Naive thymus-derived CD8-positive, alpha-beta T cell (primary cell): ENCODE results near the gene ZFP62. TPM values are rescaled to one million over a fixed set of nuclear protein-coding genes. Genes with fewer than 3 reads are reported as not detected.

Source experiments
- ATAC-seq, 2 donors: fragments of 150-1000 bp; cut with Tn5 transposase in 1 of 2; sonication (Bioruptor Pico), chemical (Tn5 transposase) in 1 of 2; 1 replicate in 1 of 2; 2 replicates in 1 of 2; pipeline ENCODE4 v1.10.0; 2021; ENCODE audit warnings: mild to moderate bottlenecking in 2 of 2, moderate library complexity in 2 of 2
- POLR2A ChIA-PET: fragments of 350-600 bp; sonication (Branson Sonifier 250); formaldehyde crosslinking; loops from one replicate; lab custom pipeline; 2021; ENCODE audit warnings: antibody characterized with exemption; lab: Charles Lee
- DNase-seq, 10 donors: peaks; one replicate each; pipeline versions ENCODE4 v3.0.0 to v3.0.0-alpha.2; 2020 to 2022
- H3K27ac Mint-ChIP-seq, 10 donors: one replicate each; pipeline ENCODE4 v1.8.0; 2020 to 2022; ENCODE audit warnings: mild to moderate bottlenecking in 10 of 10, mixed read lengths in 10 of 10, moderate library complexity in 4 of 10, inconsistent platforms in 1 of 10
- H3K27me3 Mint-ChIP-seq, 5 donors: one replicate each; pipeline ENCODE4 v1.8.0; 2021 to 2022; ENCODE audit warnings: mixed read lengths in 5 of 5
- H3K36me3 Mint-ChIP-seq, 3 donors: one replicate each; pipeline ENCODE4 v1.8.0; 2020 to 2022; ENCODE audit warnings: mixed read lengths in 3 of 3, mild to moderate bottlenecking in 2 of 3, inconsistent platforms in 1 of 3
- H3K4me1 Mint-ChIP-seq, 4 donors: one replicate each; pipeline ENCODE4 v1.8.0; 2021 to 2022; ENCODE audit warnings: mixed read lengths in 4 of 4
- H3K4me3 Mint-ChIP-seq, 10 donors: one replicate each; pipeline ENCODE4 v1.8.0; 2020 to 2022; ENCODE audit warnings: mild to moderate bottlenecking in 10 of 10, mixed read lengths in 10 of 10, moderate library complexity in 6 of 10, inconsistent platforms in 1 of 10
- H3K9me3 Mint-ChIP-seq, 9 donors: one replicate each; pipeline ENCODE4 v1.8.0; 2020 to 2022; ENCODE audit warnings: mixed read lengths in 9 of 9, mild to moderate bottlenecking in 3 of 9, inconsistent platforms in 1 of 9, moderate library complexity in 1 of 9
- polyA plus RNA-seq, 3 donors: library from polyadenylated mRNA; unstranded; fragments of 300-500 nt; fragmentation: Illumina TruSeq; gene quantifications; one replicate each; pipeline ENCODE4 v1.2.3, GENCODE V29; 2021
- total RNA-seq, 8 experiments: library from RNA in 2 of 8; stranded (reverse) in 2 of 8; gene quantifications; one replicate each; pipeline ENCODE4 v1.2.3 and lab custom pipeline; 2021 to 2026

ZFP62 gene
- total and polyA plus RNA-seq, 5 experiments from 2014 or later: 20.0 to 74.4 (median 26.0) TPM

GRCh38 chr5:180807046-180807445 lies 54.0 kb downstream of the ZFP62 start:
- DNase-seq (no peak), ATAC-seq (no peak)
- H3K27me3 Mint-ChIP-seq: no peaks in the 10 kb centered on the region
- no peaks in the 10 kb centered on the region for H3K9me3 Mint-ChIP-seq
- H3K36me3 Mint-ChIP-seq: no peaks in the 10 kb centered on the region
- peak overlapping the region; percentile 83 to 99 (median 92) for H3K4me3 Mint-ChIP-seq
- H3K27ac Mint-ChIP-seq: peak overlapping the region; percentile 93 to 100 (median 99)
- POLR2A ChIA-PET: interaction anchor here (1.0 to 21.8 kb wide), 5 partner anchors 7 to 453 kb away, joined by 4 to 642 read pairs (median 22); partner anchors contain the start of genes TRIM52 and ZFP62
- peaks cover 45 to 79% (median 69%) of the 10 kb centered on the region in 4 donors for H3K4me1 Mint-ChIP-seq

DNA sequence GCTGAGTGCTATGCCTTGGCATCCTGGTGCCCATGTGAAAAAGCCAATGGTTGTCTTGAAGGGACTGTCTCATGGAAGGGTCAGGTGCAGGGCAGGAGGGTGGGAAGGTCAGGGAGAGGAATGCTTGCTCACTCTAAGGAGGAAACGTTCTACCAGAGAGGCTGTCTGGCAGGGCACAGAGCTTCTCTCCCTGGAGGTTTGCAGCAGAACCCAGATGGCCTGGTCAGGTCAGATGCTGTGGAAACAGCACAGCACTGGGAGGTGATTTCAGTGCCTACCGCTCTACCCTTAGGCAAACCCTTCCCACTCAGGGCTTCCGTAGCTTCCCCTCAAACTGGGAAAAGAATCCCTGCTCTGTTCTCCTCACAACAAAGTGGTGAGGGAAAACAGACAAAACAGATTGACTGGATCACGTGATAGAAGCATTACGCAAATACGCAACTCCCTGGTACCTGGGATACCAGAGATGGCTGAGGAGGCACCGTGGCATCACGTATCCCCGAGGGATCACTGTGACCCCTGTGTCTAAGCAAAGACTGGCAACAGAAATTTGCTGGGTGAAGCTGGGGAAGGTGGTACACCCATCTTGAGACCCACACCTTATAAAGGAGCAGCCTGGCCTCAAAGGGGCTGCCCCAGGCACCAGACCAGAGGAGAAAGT lies 54.6 kb downstream of the ZFP62 start:
- H3K36me3 Mint-ChIP-seq: peaks cover 0 to under 1% (median 0%) of the 10 kb centered on the region in 3 donors
- ATAC-seq (no peak), DNase-seq (no peak)
- peak overlapping the region; percentile 93 to 100 (median 99) for H3K27ac Mint-ChIP-seq
- H3K9me3 Mint-ChIP-seq: no peaks in the 10 kb centered on the region
- no peaks in the 10 kb centered on the region for H3K27me3 Mint-ChIP-seq
- POLR2A ChIA-PET: interaction anchor here (0.8 to 21.8 kb wide), 6 partner anchors 8 to 1183 kb away, joined by 3 to 642 read pairs (median 14); partner anchors contain the start of genes HNRNPH1, RACK1 and ZFP62
- H3K4me3 Mint-ChIP-seq: peak overlapping the region; percentile 83 to 99 (median 92)
- H3K4me1 Mint-ChIP-seq: peaks cover 45 to 79% (median 69%) of the 10 kb centered on the region in 4 donors

- peak overlapping the region; percentile 93 to 100 (median 99) for H3K27ac Mint-ChIP-seq
- H3K4me3 Mint-ChIP-seq: peak overlapping the region; percentile 83 to 99 (median 92)
- H3K4me1 Mint-ChIP-seq: peaks cover 54 to 88% (median 84%) of the 10 kb centered on the region in 4 donors
- POLR2A ChIA-PET: interaction anchor here (0.9 to 21.8 kb wide), 19 partner anchors 9 to 457 kb away, joined by 3 to 642 read pairs (median 5); partner anchors contain the start of genes CNOT6, TRIM52 and ZFP62
- H3K9me3 Mint-ChIP-seq: no peaks in the 10 kb centered on the region
- H3K36me3 Mint-ChIP-seq: peaks cover 0 to 22% (median 0%) of the 10 kb centered on the region in 3 donors
- ATAC-seq (peak in 1 of 2 donors; percentile 3), DNase-seq (peak in 1 of 10 donors; percentile 38)
- no peaks in the 10 kb centered on the region for H3K27me3 Mint-ChIP-seq
These were observed 56.9 kb downstream of the ZFP62 start for GRCh38 chr5:180804129-180804618.

GRCh38 chr5:180803181-180804128 lies 57.6 kb downstream of the ZFP62 start:
- POLR2A ChIA-PET: interaction anchor here (0.6 to 21.8 kb wide), 25 partner anchors 8 to 458 kb away, joined by 3 to 642 read pairs (median 5); partner anchors contain the start of genes CNOT6, FLT4, TRIM52 and ZFP62
- peaks cover 58 to 88% (median 85%) of the 10 kb centered on the region in 4 donors for H3K4me1 Mint-ChIP-seq
- peaks cover 0 to 29% (median 0%) of the 10 kb centered on the region in 3 donors for H3K36me3 Mint-ChIP-seq
- H3K27ac Mint-ChIP-seq: peak overlapping the region; percentile 93 to 100 (median 99)
- H3K4me3 Mint-ChIP-seq: peak overlapping the region; percentile 83 to 99 (median 92)
- no peaks in the 10 kb centered on the region for H3K27me3 Mint-ChIP-seq
- no peaks in the 10 kb centered on the region for H3K9me3 Mint-ChIP-seq
- ATAC-seq (peak; percentile 78 to 80), DNase-seq (peak; percentile 45 to 94 (median 82))

DNA sequence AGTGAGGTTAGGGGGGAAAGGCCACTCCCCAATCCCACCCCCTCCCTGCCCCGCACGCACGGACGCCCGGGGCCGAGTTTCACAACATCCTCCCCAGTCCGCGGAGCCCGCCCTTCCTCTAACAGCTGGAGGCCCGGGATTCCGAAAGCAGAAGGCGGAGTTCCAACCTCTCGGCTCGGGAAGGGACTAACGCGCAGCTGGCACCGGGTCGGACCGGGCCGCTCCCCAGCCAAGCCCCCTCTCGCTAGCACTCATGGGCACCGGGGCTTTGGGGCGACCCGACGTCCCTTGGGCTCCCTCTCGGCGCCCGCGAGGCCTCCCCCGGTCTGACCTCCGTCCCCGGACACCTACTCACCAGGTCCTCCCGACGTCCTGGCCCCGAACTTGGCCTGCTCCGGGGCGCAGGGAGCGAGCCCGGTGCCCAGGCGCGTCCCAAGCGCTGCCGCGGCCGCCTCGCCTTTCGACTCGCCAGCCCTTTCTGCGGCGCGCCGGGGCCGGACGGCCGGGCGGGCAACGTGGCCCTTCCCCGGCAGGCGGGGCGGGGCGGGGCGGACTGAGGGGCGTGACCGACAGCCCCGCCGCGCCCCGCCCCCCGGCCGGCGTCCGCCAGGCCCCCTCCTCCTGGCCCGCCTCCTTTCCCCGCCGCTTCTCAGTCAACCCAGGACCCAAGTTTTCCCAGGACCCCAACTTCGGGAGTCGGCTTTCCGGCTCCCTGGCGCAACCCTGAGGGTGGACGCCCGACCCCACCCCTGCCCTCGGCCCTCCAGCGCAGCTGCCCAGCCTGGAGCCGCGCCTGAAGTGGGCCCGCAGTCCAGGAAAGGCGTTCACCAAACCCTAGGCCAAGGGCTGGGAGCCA lies 58.5 kb downstream of the ZFP62 start, which contains the start of gene MGAT1:
Gene MGAT1 (minus strand): TSS at position 482 of the 856 bp plus-strand sequence. CDS start 9,835 bp downstream, outside the sequence.
- Mint-ChIP-seq H3K27ac (peak within 1 kb of the TSS; percentile 93 to 100 (median 99)), H3K9me3 (no peaks in the 10 kb centered on the region), H3K4me3 (peak within 1 kb of the TSS; percentile 84 to 99 (median 93)), H3K36me3 (peaks cover 0 to 38% (median 0%) of the 10 kb centered on the region in 3 donors), H3K4me1 (peaks cover 58 to 88% (median 85%) of the 10 kb centered on the region in 4 donors), H3K27me3 (no peaks in the 10 kb centered on the region)
- peak; percentile 44 to 46 for ATAC-seq
- peak; percentile 43 to 82 (median 68) for DNase-seq
- POLR2A ChIA-PET: interaction anchor here (0.6 to 21.8 kb wide), 15 partner anchors 9 to 459 kb away, joined by 3 to 642 read pairs (median 7); partner anchors contain the start of genes FLT4, TRIM52 and ZFP62

GRCh38 chr5:180801596-180802324 lies 59.3 kb downstream of the ZFP62 start:
- H3K4me3 Mint-ChIP-seq: peak overlapping the region; percentile 84 to 93 (median 90)
- peaks cover 55 to 85% (median 83%) of the 10 kb centered on the region in 4 donors for H3K4me1 Mint-ChIP-seq
- H3K27ac Mint-ChIP-seq: peak overlapping the region; percentile 75 to 93 (median 87)
- no peaks in the 10 kb centered on the region for H3K27me3 Mint-ChIP-seq
- no peaks in the 10 kb centered on the region for H3K9me3 Mint-ChIP-seq
- H3K36me3 Mint-ChIP-seq: peaks cover 0 to 42% (median 0%) of the 10 kb centered on the region in 3 donors
- DNase-seq (no peak), ATAC-seq (peak; percentile 4 to 8)
- POLR2A ChIA-PET: interaction anchor here (0.6 to 21.8 kb wide), 11 partner anchors 8 to 148 kb away, joined by 3 to 642 read pairs (median 10); partner anchors contain the start of gene ZFP62

- H3K9me3 Mint-ChIP-seq: no peaks in the 10 kb centered on the region
- peaks cover 57 to 85% (median 82%) of the 10 kb centered on the region in 4 donors for H3K4me1 Mint-ChIP-seq
- POLR2A ChIA-PET: interaction anchor here (1.0 to 21.8 kb wide), 6 partner anchors 8 to 67 kb away, joined by 3 to 642 read pairs (median 20); no protein-coding TSS in a partner anchor
- peaks cover 0 to 59% (median 0%) of the 10 kb centered on the region in 3 donors for H3K36me3 Mint-ChIP-seq
- DNase-seq (no peak), ATAC-seq (no peak)
- peak overlapping the region; percentile 46 to 93 (median 90) for H3K4me3 Mint-ChIP-seq
- no peaks in the 10 kb centered on the region for H3K27me3 Mint-ChIP-seq
- H3K27ac Mint-ChIP-seq: peak overlapping the region; percentile 65 to 93 (median 87)
These were observed 60.9 kb downstream of the ZFP62 start for GRCh38 chr5:180799902-180800801.

GRCh38 chr5:180799194-180799593 lies 61.9 kb downstream of the ZFP62 start:
- H3K4me1 Mint-ChIP-seq: peaks cover 54 to 84% (median 80%) of the 10 kb centered on the region in 4 donors
- no peak for ATAC-seq
- H3K27ac Mint-ChIP-seq: peak overlapping the region; percentile 72 to 93 (median 88)
- H3K27me3 Mint-ChIP-seq: no peaks in the 10 kb centered on the region
- POLR2A ChIA-PET: interaction anchor here (1.5 to 21.8 kb wide), 3 partner anchors 10 to 34 kb away, joined by 5 to 642 read pairs (median 98); no protein-coding TSS in a partner anchor
- peaks cover 0 to 68% (median 0%) of the 10 kb centered on the region in 3 donors for H3K36me3 Mint-ChIP-seq
- no peak for DNase-seq
- no peaks in the 10 kb centered on the region for H3K9me3 Mint-ChIP-seq
- H3K4me3 Mint-ChIP-seq: peak overlapping the region; percentile 46 to 93 (median 90)

GRCh38 chr5:180798193-180798592 lies 62.9 kb downstream of the ZFP62 start:
- peak overlapping the region; percentile 72 to 93 (median 88) for H3K27ac Mint-ChIP-seq
- H3K4me1 Mint-ChIP-seq: peaks cover 54 to 83% (median 80%) of the 10 kb centered on the region in 4 donors
- no peaks in the 10 kb centered on the region for H3K9me3 Mint-ChIP-seq
- DNase-seq (no peak), ATAC-seq (no peak)
- no peaks in the 10 kb centered on the region for H3K27me3 Mint-ChIP-seq
- peak overlapping the region; percentile 13 to 93 (median 88) for H3K4me3 Mint-ChIP-seq
- peaks cover 0 to 78% (median 0%) of the 10 kb centered on the region in 3 donors for H3K36me3 Mint-ChIP-seq
- POLR2A ChIA-PET: interaction anchor here (0.5 to 21.8 kb wide), 4 partner anchors 11 to 118 kb away, joined by 3 to 642 read pairs (median 4); no protein-coding TSS in a partner anchor
